Thoracic aorta (tissue), 2 donors: ENCODE measurements around the gene SYTL2. TPM values are rescaled to one million over a fixed set of nuclear protein-coding genes. Genes with fewer than 3 reads are reported as not detected.

Source experiments
- ATAC-seq: fragments of 150-250 bp; one replicate; pipeline ENCODE4 v1.8.0; 2017; ENCODE audit warnings: low read depth; ENCODE audit not compliant: insufficient number of reproducible peaks, low FRiP score
- DNase-seq: peaks from one replicate; pipeline ENCODE4 v3.0.0-alpha.2; 2020; ENCODE audit warnings: low spot score
- H3K27ac ChIP-seq, 2 donors: fragments of 200-600 bp; sonication (generic); 1 replicate in 1 of 2; 2 replicates in 1 of 2; pipeline ENCODE4 v1.5.1; 2016; ENCODE audit warnings: mild to moderate bottlenecking in 2 of 2, moderate library complexity in 2 of 2
- H3K27me3 ChIP-seq: fragments of 200-600 bp; sonication (generic); replicated peaks from 2 replicates; pipeline ENCODE4 v1.6.0; 2016; ENCODE audit warnings: mild to moderate bottlenecking; ENCODE audit not compliant: insufficient read depth
- H3K36me3 ChIP-seq: fragments of 200-600 bp; sonication (generic); one replicate; pipeline ENCODE4 v1.5.1; 2016
- H3K4me1 ChIP-seq, 2 donors: fragments of 200-600 bp; sonication (generic); 1 replicate in 1 of 2; 2 replicates in 1 of 2; pipeline versions ENCODE4 v1.5.1 to v1.6.0; 2016; ENCODE audit warnings: low read depth in 2 of 2, mild to moderate bottlenecking in 1 of 2; ENCODE audit not compliant: control insufficient read depth in 1 of 2
- H3K4me3 ChIP-seq: fragments of 200-600 bp; sonication (generic); 2 replicates; pipeline ENCODE4 v1.5.1; 2016; ENCODE audit warnings: mild to moderate bottlenecking
- H3K9me3 ChIP-seq: fragments of 200-600 bp; sonication (generic); 2 replicates; pipeline ENCODE4 v1.5.1; 2016
- total RNA-seq, 2 donors: library from RNA; depleted of rRNA; stranded (reverse); fragments of >200 nt; gene quantifications; one replicate each; pipeline versions ENCODE4 v1.1.0 to v1.2.3, GENCODE V29; 2016
- TF ChIP-seq, protein P1 (sequence below): fragments of 200-600 bp; sonication (generic); IDR thresholded peaks from one replicate; pipeline ENCODE4 v1.5.1; 2019; ENCODE audit warnings: antibody characterized with exemption

SYTL2 gene
- total RNA-seq, 2 donors from 2014 or later: 27.8 to 36.0 TPM

DNA sequence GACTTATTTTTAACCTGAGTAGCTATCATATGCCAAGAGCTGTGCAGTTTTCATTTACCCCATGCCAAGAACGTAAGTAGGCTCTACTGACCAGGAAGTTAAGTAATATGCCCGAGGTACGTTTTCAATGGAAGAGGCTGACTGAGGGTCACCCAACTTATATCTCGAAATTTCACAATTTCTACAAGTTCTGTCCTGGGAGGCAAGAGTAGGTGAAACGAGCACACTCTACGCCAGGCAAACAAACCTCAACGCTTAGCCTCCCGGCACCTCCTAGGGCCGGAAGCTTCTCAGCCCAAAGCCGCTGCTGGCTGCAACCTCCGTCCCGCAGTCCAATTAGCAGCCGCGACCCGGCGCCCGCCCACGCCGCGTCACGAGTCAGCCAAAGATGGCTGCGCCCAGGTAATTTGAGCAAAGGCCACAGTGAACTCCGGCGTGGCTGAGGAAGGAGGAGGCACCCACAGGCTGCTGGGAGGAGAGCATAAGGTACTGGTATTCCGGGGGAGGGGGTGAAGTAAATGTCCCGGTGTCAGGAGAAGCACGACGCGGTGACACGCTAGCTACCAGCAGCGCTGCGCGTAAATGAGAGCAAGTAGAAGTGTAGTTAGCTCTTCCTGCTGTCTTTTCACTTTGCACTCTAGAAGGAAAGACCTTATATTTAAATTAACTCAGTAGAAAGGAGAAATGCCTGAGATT is 163.2 kb downstream of the SYTL2 start, which contains the start of gene TMEM126A:
Gene TMEM126A (plus strand): TSS at position 364 of the 696 bp plus-strand sequence. CDS start 2,289 bp downstream, outside the sequence.
- no peaks in the 10 kb centered on the region for H3K36me3 ChIP-seq
- H3K27ac ChIP-seq: peak within 1 kb of the TSS; percentile 69 to 80
- TF ChIP-seq, protein P1, sequence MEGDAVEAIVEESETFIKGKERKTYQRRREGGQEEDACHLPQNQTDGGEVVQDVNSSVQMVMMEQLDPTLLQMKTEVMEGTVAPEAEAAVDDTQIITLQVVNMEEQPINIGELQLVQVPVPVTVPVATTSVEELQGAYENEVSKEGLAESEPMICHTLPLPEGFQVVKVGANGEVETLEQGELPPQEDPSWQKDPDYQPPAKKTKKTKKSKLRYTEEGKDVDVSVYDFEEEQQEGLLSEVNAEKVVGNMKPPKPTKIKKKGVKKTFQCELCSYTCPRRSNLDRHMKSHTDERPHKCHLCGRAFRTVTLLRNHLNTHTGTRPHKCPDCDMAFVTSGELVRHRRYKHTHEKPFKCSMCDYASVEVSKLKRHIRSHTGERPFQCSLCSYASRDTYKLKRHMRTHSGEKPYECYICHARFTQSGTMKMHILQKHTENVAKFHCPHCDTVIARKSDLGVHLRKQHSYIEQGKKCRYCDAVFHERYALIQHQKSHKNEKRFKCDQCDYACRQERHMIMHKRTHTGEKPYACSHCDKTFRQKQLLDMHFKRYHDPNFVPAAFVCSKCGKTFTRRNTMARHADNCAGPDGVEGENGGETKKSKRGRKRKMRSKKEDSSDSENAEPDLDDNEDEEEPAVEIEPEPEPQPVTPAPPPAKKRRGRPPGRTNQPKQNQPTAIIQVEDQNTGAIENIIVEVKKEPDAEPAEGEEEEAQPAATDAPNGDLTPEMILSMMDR: no peak
- peak within 1 kb of the TSS; percentile 79 for H3K4me3 ChIP-seq
- H3K9me3 ChIP-seq: no peaks in the 10 kb centered on the region
- DNase-seq (peak; percentile 50), ATAC-seq (peak; percentile 78)
- no peaks in the 10 kb centered on the region for H3K27me3 ChIP-seq
- peaks cover 10 to 18% of the 10 kb centered on the region in 2 donors for H3K4me1 ChIP-seq

GRCh38 chr11:85647078-85647477 is 163.9 kb downstream of the SYTL2 start:
- Histone ChIP-seq H3K4me3 (peak overlapping the region; percentile 79), H3K36me3 (no peaks in the 10 kb centered on the region), H3K4me1 (peaks cover 10 to 18% of the 10 kb centered on the region in 2 donors), H3K27me3 (no peaks in the 10 kb centered on the region), H3K9me3 (no peaks in the 10 kb centered on the region), H3K27ac (peak overlapping the region; percentile 69 to 80)
- ATAC-seq: no peak
- DNase-seq: no peak
- TF ChIP-seq, protein P1: no peak

Other genes with a start within 250 kb of the SYTL2 start
- gene DLG2, start 183.8 kb downstream of the SYTL2 start, total RNA-seq: 10 to 100 TPM in 1 of 2 donors, 1 to 10 TPM in 1; 3.8 to 16.4 TPM
- 10 to 100 TPM; 36.8 to 51.7 TPM for gene TMEM126B, start 182.5 kb downstream of the SYTL2 start, total RNA-seq
- gene TMEM126A, start 163.2 kb downstream of the SYTL2 start, total RNA-seq: 10 to 100 TPM; 11.0 to 25.4 TPM
- 10 to 100 TPM; 74.9 to 88.3 TPM for gene CREBZF, start 146.0 kb downstream of the SYTL2 start, total RNA-seq
- 1 to 10 TPM in 1 of 2 donors, under 1 TPM in 1; 0.81 to 2.3 TPM for gene CCDC89, start 124.9 kb downstream of the SYTL2 start, total RNA-seq
- not detected for gene CCDC83, start 44.2 kb upstream of the SYTL2 start, total RNA-seq